ENCODE data around the gene ITM2A. TPM values are rescaled to one million over a fixed set of nuclear protein-coding genes. Genes with fewer than 3 reads are reported as not detected.
A peak's percentile ranks its signal among the peaks of the same experiment; 100 is the strongest.

The ITM2A gene
- total RNA-seq, 2 donors from 2014 or later: 47.2 to 67.6 TPM

DNA sequence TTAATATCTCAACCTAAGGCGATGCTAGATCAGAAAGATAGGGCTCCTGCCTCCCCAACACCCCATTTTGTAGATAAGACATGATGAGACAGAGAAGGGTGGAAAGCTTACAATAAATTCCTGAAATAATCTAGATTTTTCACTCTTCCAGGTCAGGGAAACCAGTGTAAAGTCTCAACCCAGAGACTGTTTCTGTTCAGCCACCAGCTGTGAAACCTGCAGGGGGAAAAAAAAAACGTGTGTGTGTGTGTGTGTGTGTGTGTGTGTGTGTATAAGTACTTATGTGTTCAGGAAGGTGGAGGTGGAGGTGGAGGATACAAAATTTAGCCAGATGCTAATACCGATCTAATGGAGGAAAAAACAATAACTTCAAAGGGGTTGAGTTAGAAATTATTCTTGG is 773 bp upstream of the ITM2A start:
- Mint-ChIP-seq H3K27ac (peak overlapping the region; percentile 89), H3K36me3 (ENCODE audit: insufficient read depth in 2 of 2) (peaks cover 0 to 7% of the 10 kb centered on the region in 2 donors), H3K9me3 (no peaks in the 10 kb centered on the region), H3K4me1 (ENCODE audit: low read depth) (peaks cover 24% of the 10 kb centered on the region), H3K27me3 (ENCODE audit: low read depth) (peaks cover 21% of the 10 kb centered on the region), H3K4me3 (peak overlapping the region; percentile 95 to 96)
- no peak for ATAC-seq (replicated peaks in 1 of 2)
- no peak for DNase-seq

DNA sequence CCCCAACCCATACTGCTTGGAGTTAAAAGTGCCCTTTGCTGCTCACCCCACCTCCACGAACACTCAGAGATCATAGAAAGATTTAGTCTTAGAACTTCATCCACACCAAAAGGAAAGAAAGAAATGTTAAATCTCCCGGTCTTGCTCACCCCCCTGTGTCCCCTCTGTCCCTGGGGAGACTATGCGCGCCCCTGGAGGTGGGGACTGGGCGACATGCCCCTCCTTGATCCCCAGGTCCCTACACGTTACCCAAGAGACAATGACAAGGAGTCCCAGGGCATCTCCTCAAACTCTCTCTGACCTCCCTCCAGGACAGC is 620 bp downstream of the ITM2A start:
- H3K27me3 Mint-ChIP-seq (ENCODE audit: low read depth): peaks cover 21% of the 10 kb centered on the region
- DNase-seq (no peak), ATAC-seq (replicated peaks in 1 of 2) (peak; percentile 46 to 47)
- peaks cover 0 to 7% of the 10 kb centered on the region in 2 donors for H3K36me3 Mint-ChIP-seq (ENCODE audit: insufficient read depth in 2 of 2)
- H3K4me1 Mint-ChIP-seq (ENCODE audit: low read depth): peaks cover 35% of the 10 kb centered on the region
- no peaks in the 10 kb centered on the region for H3K9me3 Mint-ChIP-seq
- peak overlapping the region; percentile 96 for H3K27ac Mint-ChIP-seq
- peak overlapping the region; percentile 95 to 96 for H3K4me3 Mint-ChIP-seq

DNA sequence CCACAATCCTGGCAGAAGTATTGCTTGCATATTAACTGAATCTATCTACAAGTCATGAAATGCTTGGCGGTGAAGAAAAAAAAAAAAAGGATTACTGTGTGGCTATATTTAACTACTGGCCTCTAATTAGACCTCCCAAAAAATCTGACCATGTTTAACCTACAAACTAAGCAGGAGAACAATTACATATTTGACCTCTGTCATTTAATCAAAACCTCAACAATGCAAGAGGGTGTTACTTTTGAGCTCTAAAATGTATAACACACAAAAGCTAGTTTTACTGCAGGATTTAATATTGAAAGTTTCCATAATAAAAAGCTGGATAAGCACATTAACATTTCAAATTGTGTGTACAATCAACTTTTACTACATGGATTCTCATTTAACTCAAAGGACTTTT is 1.5 kb downstream of the ITM2A start:
- no peak for ATAC-seq (replicated peaks in 1 of 2)
- peaks cover 41% of the 10 kb centered on the region for H3K4me1 Mint-ChIP-seq (ENCODE audit: low read depth)
- peaks cover 0 to 7% of the 10 kb centered on the region in 2 donors for H3K36me3 Mint-ChIP-seq (ENCODE audit: insufficient read depth in 2 of 2)
- H3K9me3 Mint-ChIP-seq: no peaks in the 10 kb centered on the region
- H3K27ac Mint-ChIP-seq: peak overlapping the region; percentile 96
- peaks cover 21% of the 10 kb centered on the region for H3K27me3 Mint-ChIP-seq (ENCODE audit: low read depth)
- no peak for DNase-seq
- peak overlapping the region; percentile 95 to 96 for H3K4me3 Mint-ChIP-seq

DNA sequence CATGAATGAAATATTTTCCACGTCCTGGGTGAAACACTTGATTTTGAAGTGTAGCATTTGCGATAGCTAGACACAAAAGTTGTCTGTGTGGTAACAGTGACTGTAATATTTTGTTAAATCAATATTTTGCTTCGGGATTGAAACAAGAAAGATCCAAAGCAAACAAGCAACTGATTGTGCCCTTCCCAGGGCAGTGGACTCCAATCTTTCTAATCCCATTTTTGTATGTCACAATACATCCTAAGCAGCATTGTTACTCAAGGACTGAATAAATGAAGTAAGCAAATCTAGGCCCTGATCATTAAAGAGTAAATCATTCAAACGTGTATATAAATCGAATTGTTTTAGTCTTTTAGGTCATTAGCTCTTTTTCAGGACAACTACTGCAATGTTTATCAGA is 2.8 kb downstream of the ITM2A start:
- H3K27me3 Mint-ChIP-seq (ENCODE audit: low read depth): peaks cover 17% of the 10 kb centered on the region
- H3K36me3 Mint-ChIP-seq (ENCODE audit: insufficient read depth in 2 of 2): peaks cover 0 to 12% of the 10 kb centered on the region in 2 donors
- DNase-seq (no peak), ATAC-seq (replicated peaks in 1 of 2) (no peak)
- H3K4me3 Mint-ChIP-seq: peak overlapping the region; percentile 75 to 76
- no peaks in the 10 kb centered on the region for H3K9me3 Mint-ChIP-seq
- H3K4me1 Mint-ChIP-seq (ENCODE audit: low read depth): peaks cover 48% of the 10 kb centered on the region
- H3K27ac Mint-ChIP-seq: peak overlapping the region; percentile 46

DNA sequence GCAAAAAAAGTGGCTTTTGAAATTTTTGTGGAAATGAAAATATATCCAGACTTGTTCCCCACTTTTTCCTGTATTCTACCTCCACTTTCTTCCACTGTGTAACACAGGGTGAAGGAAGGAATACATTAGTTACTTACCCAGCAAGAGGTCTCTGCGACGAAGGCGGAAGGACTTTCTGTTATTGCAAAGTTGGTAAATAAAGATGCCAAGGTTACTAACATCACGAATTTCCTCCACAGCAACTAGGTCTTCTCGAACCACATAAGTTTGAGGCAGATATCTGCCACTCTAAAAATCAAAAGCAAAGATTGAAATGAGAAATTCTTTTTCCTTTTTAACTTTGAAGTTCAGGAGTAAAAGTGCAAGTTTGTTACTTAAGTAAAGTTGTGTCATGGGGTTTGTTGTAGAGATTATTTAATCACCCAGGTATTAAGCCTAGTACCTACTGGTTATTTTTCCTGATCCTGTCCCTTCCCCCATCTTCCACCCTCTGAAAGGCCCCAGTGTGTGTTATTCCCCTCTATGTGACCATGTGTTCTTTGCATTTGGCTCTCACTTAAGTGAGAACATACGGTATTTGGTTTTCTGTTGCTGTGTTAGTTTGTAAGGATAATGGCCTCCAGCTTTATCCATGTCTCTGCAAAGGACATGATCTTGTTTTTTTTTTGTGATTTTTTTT is 5.8 kb downstream of the ITM2A start:
- Mint-ChIP-seq H3K9me3 (no peaks in the 10 kb centered on the region), H3K36me3 (ENCODE audit: insufficient read depth in 2 of 2) (peaks cover 1 to 16% of the 10 kb centered on the region in 2 donors), H3K4me1 (ENCODE audit: low read depth) (peaks cover 34% of the 10 kb centered on the region), H3K27me3 (ENCODE audit: low read depth) (peaks cover 9% of the 10 kb centered on the region), H3K27ac (peak overlapping the region; percentile 85), H3K4me3 (peak overlapping the region; percentile 59 to 81)
- ATAC-seq (replicated peaks in 1 of 2) (peak in 1 of 2 donors; percentile 13), DNase-seq (no peak)

DNA sequence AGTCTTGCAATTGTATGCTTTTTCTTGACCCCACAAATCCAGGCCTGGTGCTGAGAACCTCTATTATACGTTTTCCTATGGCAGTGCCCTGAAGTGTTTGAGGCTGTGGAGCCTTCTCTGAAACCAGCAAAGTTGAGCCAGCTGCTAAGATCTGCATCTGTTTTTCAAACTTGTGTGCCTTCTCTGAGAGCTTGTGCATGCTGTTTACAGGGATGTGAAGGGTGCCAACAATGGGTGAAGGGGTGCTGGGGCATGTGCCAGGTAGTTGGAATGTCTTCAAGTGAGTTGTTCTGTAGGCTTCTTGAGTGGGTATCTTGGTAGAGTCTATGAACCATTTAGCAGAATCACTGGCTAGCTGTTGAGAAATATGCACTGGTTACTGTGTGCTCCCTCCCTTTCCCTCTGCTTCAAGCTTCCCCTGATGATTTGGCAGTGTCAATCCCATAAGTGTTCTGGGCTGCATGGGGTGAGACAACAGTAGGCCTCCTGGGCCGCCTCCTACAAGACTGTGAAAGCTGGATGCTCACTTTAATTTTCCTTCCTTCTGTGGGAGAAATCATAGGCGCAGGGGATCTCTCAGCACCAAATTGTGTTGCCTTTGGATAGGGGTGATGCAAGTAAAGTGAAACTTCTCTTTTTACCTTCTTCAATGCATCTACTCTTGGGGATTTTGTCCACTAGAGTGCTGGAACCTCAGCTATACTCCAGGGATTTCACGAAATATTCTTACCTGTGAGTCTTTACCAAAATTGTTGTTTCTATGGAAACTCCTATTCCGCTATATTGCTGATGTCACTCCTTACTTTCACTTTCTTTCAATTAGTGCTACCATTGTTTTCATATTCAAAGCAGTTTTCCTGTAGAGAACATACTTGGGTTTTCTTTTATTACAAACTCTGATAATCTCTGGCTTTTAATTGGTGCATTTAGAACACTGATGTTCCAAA is 30.0 kb downstream of the ITM2A start:
- Mint-ChIP-seq H3K27ac (peak overlapping the region; percentile 95), H3K36me3 (ENCODE audit: insufficient read depth in 2 of 2) (peaks cover 0 to 2% of the 10 kb centered on the region in 2 donors), H3K4me1 (ENCODE audit: low read depth) (peaks cover 21% of the 10 kb centered on the region), H3K27me3 (ENCODE audit: low read depth) (no peaks in the 10 kb centered on the region), H3K9me3 (no peaks in the 10 kb centered on the region), H3K4me3 (peak overlapping the region; percentile 56 to 88)
- ATAC-seq (replicated peaks in 1 of 2) (peak in 1 of 2 donors; percentile 7), DNase-seq (no peak)

DNA sequence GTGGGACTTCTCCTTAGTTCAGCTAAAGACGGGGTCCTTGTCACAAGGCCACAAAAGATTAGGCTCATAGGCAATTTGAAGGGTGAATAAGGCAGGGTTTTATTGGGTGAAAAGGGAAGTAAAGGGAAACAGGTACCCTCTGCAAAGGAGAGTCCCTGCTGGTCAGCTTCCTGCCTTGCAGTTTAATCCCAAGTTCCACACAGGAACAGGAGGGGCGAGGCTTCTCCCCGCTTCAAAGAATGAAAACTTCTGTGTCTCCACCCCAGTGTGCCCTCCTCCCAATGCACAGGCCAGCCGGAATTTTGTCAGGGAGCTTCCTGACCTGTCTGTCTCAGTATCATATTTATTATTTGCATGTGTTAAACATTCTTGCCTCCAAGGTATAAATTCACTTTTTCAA is 37.1 kb downstream of the ITM2A start:
- DNase-seq: no peak
- no peak for ATAC-seq (replicated peaks in 1 of 2)
- Mint-ChIP-seq H3K9me3 (no peaks in the 10 kb centered on the region), H3K27me3 (ENCODE audit: low read depth) (peaks cover 7% of the 10 kb centered on the region), H3K4me3 (no peak overlapping the region), H3K4me1 (ENCODE audit: low read depth) (peaks cover 8% of the 10 kb centered on the region), H3K36me3 (ENCODE audit: insufficient read depth in 2 of 2) (no peaks in the 10 kb centered on the region), H3K27ac (no peak overlapping the region)

DNA sequence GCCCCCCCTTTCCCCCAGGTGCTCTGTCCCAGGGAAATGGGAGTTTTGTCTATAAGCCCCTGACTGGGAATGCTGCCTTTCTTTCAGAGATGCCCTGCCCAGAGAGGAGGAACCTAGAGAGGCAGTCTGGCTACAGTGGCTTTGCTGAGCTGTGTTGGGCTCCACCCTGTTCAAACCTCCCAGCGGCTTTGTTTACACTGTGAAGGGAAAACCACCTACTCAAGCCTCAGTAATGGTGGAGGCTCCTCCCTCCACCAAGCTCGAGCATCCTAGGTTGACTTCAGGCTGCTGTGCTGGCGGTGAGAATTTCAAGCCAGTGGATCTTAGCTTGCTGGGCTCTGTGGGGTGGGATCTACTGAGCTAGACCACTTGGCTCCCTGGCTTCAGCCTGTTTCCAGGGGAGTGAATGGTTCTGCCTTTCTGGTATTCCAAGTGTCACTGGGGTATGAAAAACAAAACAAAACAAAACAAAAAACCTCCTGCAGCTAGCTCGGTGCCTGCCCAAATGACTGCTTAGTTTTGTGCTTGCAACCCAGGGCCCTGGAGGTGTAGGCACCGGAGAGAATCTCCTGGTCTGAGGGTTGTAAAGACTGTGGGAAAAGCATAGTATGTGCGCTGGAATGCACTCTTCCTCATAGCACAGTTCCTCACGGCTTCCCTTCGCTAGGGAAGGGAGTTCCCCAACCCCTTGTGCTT is 41.7 kb downstream of the ITM2A start:
- peak; percentile 20 to 26 for DNase-seq
- H3K9me3 Mint-ChIP-seq: no peaks in the 10 kb centered on the region
- peaks cover 8% of the 10 kb centered on the region for H3K27me3 Mint-ChIP-seq (ENCODE audit: low read depth)
- H3K27ac Mint-ChIP-seq: peak overlapping the region; percentile 91
- H3K4me3 Mint-ChIP-seq: peak overlapping the region; percentile 74 to 83
- no peaks in the 10 kb centered on the region for H3K36me3 Mint-ChIP-seq (ENCODE audit: insufficient read depth in 2 of 2)
- peak; percentile 71 to 77 for ATAC-seq (replicated peaks in 1 of 2)
- H3K4me1 Mint-ChIP-seq (ENCODE audit: low read depth): peaks cover 8% of the 10 kb centered on the region

Other genes with a start within 250 kb of the ITM2A start
- 10 to 100 TPM; 19.1 to 20.0 TPM for gene GPR174, start 222.6 kb downstream of the ITM2A start, total RNA-seq